ENCODE data around the gene LETM1. TPM values are rescaled to one million over a fixed set of nuclear protein-coding genes. Genes with fewer than 3 reads are reported as not detected.

Gene LETM1
- total and polyA plus RNA-seq, 2 of the 13 experiments (the other 11 are each of a cell fraction or from before 2014, with no cell fraction given) = 9.7 to 41.6 TPM

DNA sequence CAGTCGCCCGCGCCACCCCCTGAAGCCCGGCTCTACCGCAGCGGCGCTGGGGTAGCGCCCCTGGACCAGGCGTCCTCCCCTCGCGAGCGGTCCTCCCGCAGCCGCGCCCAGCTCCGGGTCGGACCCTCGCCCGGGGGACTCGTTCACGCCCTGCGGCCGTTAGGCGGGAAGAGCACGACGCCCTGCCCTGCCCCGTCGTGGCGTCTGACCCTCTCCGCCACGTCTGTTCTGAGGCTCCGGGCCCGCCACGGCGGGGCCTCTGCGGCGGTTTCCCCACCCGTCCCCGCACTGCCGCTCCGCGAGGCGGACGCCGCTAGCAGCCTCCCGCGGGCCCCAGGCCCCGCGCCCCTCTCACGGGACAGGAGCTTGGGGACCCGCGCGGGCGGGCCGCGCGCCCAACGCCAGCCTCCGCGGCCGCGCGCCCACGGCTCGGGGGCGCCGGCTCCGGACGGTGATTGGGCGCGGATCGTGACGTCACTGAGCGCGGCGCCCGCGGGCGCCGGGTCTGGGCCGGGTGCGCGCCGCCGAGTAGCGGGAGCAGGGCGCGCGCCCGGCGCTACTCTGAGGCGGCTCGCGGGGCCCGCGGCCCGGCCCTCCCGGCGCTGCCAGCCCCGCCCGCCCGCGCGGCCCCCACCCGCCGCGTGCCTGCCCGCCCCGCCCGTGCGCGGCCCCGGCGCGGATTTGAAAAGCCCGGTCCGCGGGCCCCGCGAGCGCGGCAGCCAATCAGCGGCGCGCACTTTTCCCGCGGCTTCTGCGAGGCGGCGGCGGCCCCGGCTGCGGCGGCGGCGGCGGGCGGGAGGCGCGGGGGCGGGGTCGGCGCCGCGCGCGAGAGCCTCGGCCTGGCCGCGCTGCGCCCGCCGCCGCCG is 14.9 kb upstream of the LETM1 start, which contains the start of gene NSD2 (continued):
- TF ChIP-seq KMT2A (CRISPR knock-in tag; IDR thresholded peaks at IDR 0.05) (peak; percentile 59; the same call in 1 of the 2 replicates), SMC3 (IDR thresholded peaks at IDR 0.05; ENCODE audit: low read length) (no peak), FLYWCH1 (CRISPR knock-in tag; IDR thresholded peaks at IDR 0.05) (no peak), JARID2 (CRISPR knock-in tag; IDR thresholded peaks at IDR 0.05; ENCODE audit: insufficient replicate concordance) (no peak), TOE1 (CRISPR knock-in tag; IDR thresholded peaks at IDR 0.05) (no peak), PTBP1 (IDR thresholded peaks at IDR 0.05; ENCODE audit: low read depth, low read length, poor library complexity, severe bottlenecking) (no peak), ZNF121 (CRISPR knock-in tag; IDR thresholded peaks at IDR 0.05) (no peak), MZF1 (CRISPR knock-in tag; IDR thresholded peaks at IDR 0.05; ENCODE audit: borderline replicate concordance) (no peak), ZNF878 (CRISPR knock-in tag; IDR thresholded peaks at IDR 0.05) (no peak; the same call in 1 of the 2 replicates), HNRNPK (IDR thresholded peaks at IDR 0.05; ENCODE audit: low read depth, low read length, poor library complexity, severe bottlenecking) (peak; percentile 56), EZH2 (conservative IDR thresholded peaks at IDR 0.05; ENCODE audit: low read depth, low read length) (no peak), ARID2 (CRISPR knock-in tag; IDR thresholded peaks at IDR 0.05; ENCODE audit: borderline replicate concordance) (no peak), ZNF253 (CRISPR knock-in tag; IDR thresholded peaks at IDR 0.05; ENCODE audit: borderline replicate concordance) (peak; percentile 70; the same call in 1 of the 2 replicates), NFE2 (CRISPR knock-in tag; IDR thresholded peaks at IDR 0.05) (no peak), KDM2A (CRISPR knock-in tag; IDR thresholded peaks at IDR 0.05; ENCODE audit: borderline replicate concordance, low read depth) (peak; percentile 89; the same call in 1 of the 2 replicates), ZNF780A (CRISPR knock-in tag; IDR thresholded peaks at IDR 0.05) (0 out of 2 replicates have a peak, but pooled peaks have one; percentile 11), MXD4 (CRISPR knock-in tag; IDR thresholded peaks at IDR 0.05) (peak; percentile 90), JUN (CRISPR knock-in tag; IDR thresholded peaks at IDR 0.05) (no peak)
- TF ChIP-seq, protein P1, sequence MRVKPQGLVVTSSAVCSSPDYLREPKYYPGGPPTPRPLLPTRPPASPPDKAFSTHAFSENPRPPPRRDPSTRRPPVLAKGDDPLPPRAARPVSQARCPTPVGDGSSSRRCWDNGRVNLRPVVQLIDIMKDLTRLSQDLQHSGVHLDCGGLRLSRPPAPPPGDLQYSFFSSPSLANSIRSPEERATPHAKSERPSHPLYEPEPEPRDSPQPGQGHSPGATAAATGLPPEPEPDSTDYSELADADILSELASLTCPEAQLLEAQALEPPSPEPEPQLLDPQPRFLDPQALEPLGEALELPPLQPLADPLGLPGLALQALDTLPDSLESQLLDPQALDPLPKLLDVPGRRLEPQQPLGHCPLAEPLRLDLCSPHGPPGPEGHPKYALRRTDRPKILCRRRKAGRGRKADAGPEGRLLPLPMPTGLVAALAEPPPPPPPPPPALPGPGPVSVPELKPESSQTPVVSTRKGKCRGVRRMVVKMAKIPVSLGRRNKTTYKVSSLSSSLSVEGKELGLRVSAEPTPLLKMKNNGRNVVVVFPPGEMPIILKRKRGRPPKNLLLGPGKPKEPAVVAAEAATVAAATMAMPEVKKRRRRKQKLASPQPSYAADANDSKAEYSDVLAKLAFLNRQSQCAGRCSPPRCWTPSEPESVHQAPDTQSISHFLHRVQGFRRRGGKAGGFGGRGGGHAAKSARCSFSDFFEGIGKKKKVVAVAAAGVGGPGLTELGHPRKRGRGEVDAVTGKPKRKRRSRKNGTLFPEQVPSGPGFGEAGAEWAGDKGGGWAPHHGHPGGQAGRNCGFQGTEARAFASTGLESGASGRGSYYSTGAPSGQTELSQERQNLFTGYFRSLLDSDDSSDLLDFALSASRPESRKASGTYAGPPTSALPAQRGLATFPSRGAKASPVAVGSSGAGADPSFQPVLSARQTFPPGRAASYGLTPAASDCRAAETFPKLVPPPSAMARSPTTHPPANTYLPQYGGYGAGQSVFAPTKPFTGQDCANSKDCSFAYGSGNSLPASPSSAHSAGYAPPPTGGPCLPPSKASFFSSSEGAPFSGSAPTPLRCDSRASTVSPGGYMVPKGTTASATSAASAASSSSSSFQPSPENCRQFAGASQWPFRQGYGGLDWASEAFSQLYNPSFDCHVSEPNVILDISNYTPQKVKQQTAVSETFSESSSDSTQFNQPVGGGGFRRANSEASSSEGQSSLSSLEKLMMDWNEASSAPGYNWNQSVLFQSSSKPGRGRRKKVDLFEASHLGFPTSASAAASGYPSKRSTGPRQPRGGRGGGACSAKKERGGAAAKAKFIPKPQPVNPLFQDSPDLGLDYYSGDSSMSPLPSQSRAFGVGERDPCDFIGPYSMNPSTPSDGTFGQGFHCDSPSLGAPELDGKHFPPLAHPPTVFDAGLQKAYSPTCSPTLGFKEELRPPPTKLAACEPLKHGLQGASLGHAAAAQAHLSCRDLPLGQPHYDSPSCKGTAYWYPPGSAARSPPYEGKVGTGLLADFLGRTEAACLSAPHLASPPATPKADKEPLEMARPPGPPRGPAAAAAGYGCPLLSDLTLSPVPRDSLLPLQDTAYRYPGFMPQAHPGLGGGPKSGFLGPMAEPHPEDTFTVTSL (CRISPR knock-in tag; IDR thresholded peaks at IDR 0.05; ENCODE audit: borderline replicate concordance) = no peak
- TF ChIP-seq, protein P2, sequence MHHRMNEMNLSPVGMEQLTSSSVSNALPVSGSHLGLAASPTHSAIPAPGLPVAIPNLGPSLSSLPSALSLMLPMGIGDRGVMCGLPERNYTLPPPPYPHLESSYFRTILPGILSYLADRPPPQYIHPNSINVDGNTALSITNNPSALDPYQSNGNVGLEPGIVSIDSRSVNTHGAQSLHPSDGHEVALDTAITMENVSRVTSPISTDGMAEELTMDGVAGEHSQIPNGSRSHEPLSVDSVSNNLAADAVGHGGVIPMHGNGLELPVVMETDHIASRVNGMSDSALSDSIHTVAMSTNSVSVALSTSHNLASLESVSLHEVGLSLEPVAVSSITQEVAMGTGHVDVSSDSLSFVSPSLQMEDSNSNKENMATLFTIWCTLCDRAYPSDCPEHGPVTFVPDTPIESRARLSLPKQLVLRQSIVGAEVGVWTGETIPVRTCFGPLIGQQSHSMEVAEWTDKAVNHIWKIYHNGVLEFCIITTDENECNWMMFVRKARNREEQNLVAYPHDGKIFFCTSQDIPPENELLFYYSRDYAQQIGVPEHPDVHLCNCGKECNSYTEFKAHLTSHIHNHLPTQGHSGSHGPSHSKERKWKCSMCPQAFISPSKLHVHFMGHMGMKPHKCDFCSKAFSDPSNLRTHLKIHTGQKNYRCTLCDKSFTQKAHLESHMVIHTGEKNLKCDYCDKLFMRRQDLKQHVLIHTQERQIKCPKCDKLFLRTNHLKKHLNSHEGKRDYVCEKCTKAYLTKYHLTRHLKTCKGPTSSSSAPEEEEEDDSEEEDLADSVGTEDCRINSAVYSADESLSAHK (CRISPR knock-in tag; IDR thresholded peaks at IDR 0.05; ENCODE audit: borderline replicate concordance) = no peak
